HG03097 (cell line): ENCODE measurements around the gene NOM1.
"Not testable (repeated sequence)": the region's sequence is repeated elsewhere in the genome, so short reads cannot be mapped to it uniquely, and the experiment has no call there.

Experiments used
- ATAC-seq: cut with Tn5 transposase; IDR thresholded peaks from one replicate; pipeline ENCODE4 v1.9.1; 2021; ENCODE audit not compliant: unreplicated experiment, low FRiP score

NOM1 gene

GRCh38 chr7:156949541-156950380 is at the start of gene NOM1:
Gene NOM1, plus strand, starts transcription at chr7:156949712. Its CDS starts 26 bp downstream, at chr7:156949738.
- peak; percentile 93 for ATAC-seq

- ATAC-seq: not testable (repeated sequence)
Observed at GRCh38 chr7:156900093-156900492, 49.4 kb upstream of the NOM1 start.

- no peak for ATAC-seq
Observed at GRCh38 chr7:156903232-156903909, 46.1 kb upstream of the NOM1 start.

GRCh38 chr7:156906200-156906649 is 43.3 kb upstream of the NOM1 start:
- ATAC-seq: no peak

GRCh38 chr7:156907656-156908055 is 41.9 kb upstream of the NOM1 start:
- no peak for ATAC-seq

GRCh38 chr7:156909574-156910252 is 39.8 kb upstream of the NOM1 start:
- ATAC-seq: not testable (repeated sequence)

GRCh38 chr7:156918635-156919034 is 30.9 kb upstream of the NOM1 start:
- peak; percentile 40 for ATAC-seq

GRCh38 chr7:156919132-156919713 is 30.3 kb upstream of the NOM1 start:
- no peak for ATAC-seq

GRCh38 chr7:156920076-156920475 is 29.4 kb upstream of the NOM1 start:
- no peak for ATAC-seq

GRCh38 chr7:156920487-156921373 is 28.8 kb upstream of the NOM1 start:
- not testable (repeated sequence) for ATAC-seq

- ATAC-seq: not testable (repeated sequence)
Observed at GRCh38 chr7:156922304-156922703, 27.2 kb upstream of the NOM1 start.

GRCh38 chr7:156925821-156926220 is 23.7 kb upstream of the NOM1 start:
- not testable (repeated sequence) for ATAC-seq

- ATAC-seq: no peak
Observed at GRCh38 chr7:156927571-156928405, 21.7 kb upstream of the NOM1 start.

GRCh38 chr7:156928406-156928747 is 21.1 kb upstream of the NOM1 start:
- ATAC-seq: no peak

GRCh38 chr7:156929789-156930539 is 19.5 kb upstream of the NOM1 start:
- ATAC-seq: no peak

GRCh38 chr7:156932006-156932405 is 17.5 kb upstream of the NOM1 start:
- ATAC-seq: no peak

GRCh38 chr7:156935250-156935649 is 14.3 kb upstream of the NOM1 start:
- ATAC-seq: no peak

- not testable (repeated sequence) for ATAC-seq
Observed at GRCh38 chr7:156936766-156937165, 12.7 kb upstream of the NOM1 start.
